ENCODE data around the gene HS3ST4. TPM values are rescaled to one million over a fixed set of nuclear protein-coding genes. Genes with fewer than 3 reads are reported as not detected.

HS3ST4 gene
- total RNA-seq, 4 donors from 2014 or later: 0.20 TPM; not detected in 3

- H3K4me1 ChIP-seq: no peaks in the 10 kb centered on the region
- DNase-seq (ENCODE audit: low spot score in 2 of 2): no peak
- no peak overlapping the region for H3K27ac ChIP-seq
- H3K4me3 ChIP-seq: no peak overlapping the region
- no peaks in the 10 kb centered on the region for H3K36me3 ChIP-seq
- TF ChIP-seq, protein P1, sequence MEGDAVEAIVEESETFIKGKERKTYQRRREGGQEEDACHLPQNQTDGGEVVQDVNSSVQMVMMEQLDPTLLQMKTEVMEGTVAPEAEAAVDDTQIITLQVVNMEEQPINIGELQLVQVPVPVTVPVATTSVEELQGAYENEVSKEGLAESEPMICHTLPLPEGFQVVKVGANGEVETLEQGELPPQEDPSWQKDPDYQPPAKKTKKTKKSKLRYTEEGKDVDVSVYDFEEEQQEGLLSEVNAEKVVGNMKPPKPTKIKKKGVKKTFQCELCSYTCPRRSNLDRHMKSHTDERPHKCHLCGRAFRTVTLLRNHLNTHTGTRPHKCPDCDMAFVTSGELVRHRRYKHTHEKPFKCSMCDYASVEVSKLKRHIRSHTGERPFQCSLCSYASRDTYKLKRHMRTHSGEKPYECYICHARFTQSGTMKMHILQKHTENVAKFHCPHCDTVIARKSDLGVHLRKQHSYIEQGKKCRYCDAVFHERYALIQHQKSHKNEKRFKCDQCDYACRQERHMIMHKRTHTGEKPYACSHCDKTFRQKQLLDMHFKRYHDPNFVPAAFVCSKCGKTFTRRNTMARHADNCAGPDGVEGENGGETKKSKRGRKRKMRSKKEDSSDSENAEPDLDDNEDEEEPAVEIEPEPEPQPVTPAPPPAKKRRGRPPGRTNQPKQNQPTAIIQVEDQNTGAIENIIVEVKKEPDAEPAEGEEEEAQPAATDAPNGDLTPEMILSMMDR (IDR thresholded peaks at IDR 0.05): no peak
- no peak for TF ChIP-seq EP300 (IDR thresholded peaks at IDR 0.05)
- TF ChIP-seq POLR2A (IDR thresholded peaks at IDR 0.05): no peak
- H3K27me3 ChIP-seq: no peaks in the 10 kb centered on the region
- 23 to 27% methylated on average over 5 of the region's 5 CpGs for WGBS, 2 donors
- H3K9me3 ChIP-seq: no peaks in the 10 kb centered on the region
Observed at GRCh38 chr16:26070302-26071100, 378.7 kb downstream of the HS3ST4 start.

- WGBS, 2 donors: 43 to 48% methylated on average over 9 of the region's 9 CpGs
Observed at GRCh38 chr16:26071101-26071866, 379.5 kb downstream of the HS3ST4 start.

DNA sequence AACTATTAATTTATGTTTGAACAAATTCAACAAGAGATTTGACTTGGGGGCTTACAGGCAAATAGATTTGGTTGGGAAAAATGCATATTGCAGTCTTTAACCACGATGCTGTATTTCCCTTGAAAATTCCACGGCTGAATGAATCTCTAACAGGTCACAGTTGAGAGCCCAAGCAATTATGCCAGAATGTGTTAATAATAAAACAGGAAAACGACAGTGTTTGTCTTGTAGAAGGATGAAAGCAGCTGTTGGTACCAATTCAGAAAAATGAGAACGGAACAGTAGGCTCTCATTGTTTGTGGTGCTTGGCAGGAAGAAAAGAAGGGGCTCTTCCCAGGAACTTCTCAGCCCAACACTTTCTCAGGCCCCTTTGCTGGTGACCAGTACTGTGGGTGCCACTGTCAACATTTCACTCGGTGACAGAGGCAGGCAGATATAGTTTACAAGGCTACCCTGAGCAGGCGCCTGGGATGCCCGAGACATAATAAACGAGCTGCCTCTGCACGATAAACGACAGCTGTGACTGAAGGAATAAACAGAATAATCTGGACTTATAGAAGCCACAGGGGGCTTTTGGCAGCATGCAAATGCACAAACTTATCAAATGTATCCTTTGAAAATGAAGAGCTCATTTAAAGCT, 387.1 kb downstream of the HS3ST4 start:
- Histone ChIP-seq H3K4me1 (no peaks in the 10 kb centered on the region), H3K27me3 (no peaks in the 10 kb centered on the region), H3K4me3 (no peak overlapping the region), H3K9me3 (peaks cover 0 to 9% (median 0%) of the 10 kb centered on the region in 4 donors), H3K27ac (no peak overlapping the region), H3K36me3 (no peaks in the 10 kb centered on the region)
- TF ChIP-seq POLR2A (IDR thresholded peaks at IDR 0.05): no peak
- TF ChIP-seq EP300 (IDR thresholded peaks at IDR 0.05): no peak
- TF ChIP-seq, protein P1 (IDR thresholded peaks at IDR 0.05): no peak
- DNase-seq (ENCODE audit: low spot score in 2 of 2): no peak
- WGBS, 2 donors: 21 to 24% methylated on average over 10 of the region's 10 CpGs

More at GRCh38 chr16:26071101-26071866, 379.5 kb downstream of the HS3ST4 start:
- no peak overlapping the region for H3K27ac ChIP-seq
- no peak for DNase-seq (ENCODE audit: low spot score in 2 of 2)
- no peaks in the 10 kb centered on the region for H3K4me1 ChIP-seq
- no peaks in the 10 kb centered on the region for H3K27me3 ChIP-seq
- no peaks in the 10 kb centered on the region for H3K36me3 ChIP-seq
- TF ChIP-seq, protein P1 (IDR thresholded peaks at IDR 0.05): no peak
- TF ChIP-seq POLR2A (IDR thresholded peaks at IDR 0.05): no peak
- TF ChIP-seq EP300 (IDR thresholded peaks at IDR 0.05): no peak
- no peak overlapping the region for H3K4me3 ChIP-seq
- H3K9me3 ChIP-seq: peaks cover 0 to under 1% (median 0%) of the 10 kb centered on the region in 4 donors

GRCh38 chr16:26087091-26087490, 395.3 kb downstream of the HS3ST4 start:
- Histone ChIP-seq H3K9me3 (no peaks in the 10 kb centered on the region), H3K27ac (no peak overlapping the region), H3K4me1 (no peaks in the 10 kb centered on the region), H3K27me3 (no peaks in the 10 kb centered on the region), H3K36me3 (no peaks in the 10 kb centered on the region), H3K4me3 (no peak overlapping the region)
- DNase-seq (ENCODE audit: low spot score in 2 of 2): no peak
- TF ChIP-seq EP300 (IDR thresholded peaks at IDR 0.05) (no peak), POLR2A (IDR thresholded peaks at IDR 0.05) (no peak)
- TF ChIP-seq, protein P1 (IDR thresholded peaks at IDR 0.05): no peak
- 67 to 81% methylated on average over 2 of the region's 2 CpGs for WGBS, 2 donors

Data from tibial nerve (tissue), 4 donors.